Dedifferentiated amniotic fluid mesenchymal stem cell (primary cell): ENCODE results near the gene SALL4.
"Not testable (repeated sequence)": the region's sequence is repeated elsewhere in the genome, so short reads cannot be mapped to it uniquely, and the experiment has no call there.

Experiments used
- DNase-seq: peaks from one replicate; pipeline ENCODE4 v3.0.0-alpha.2; 2016; ENCODE audit errors: extremely low spot score

SALL4 gene

DNA sequence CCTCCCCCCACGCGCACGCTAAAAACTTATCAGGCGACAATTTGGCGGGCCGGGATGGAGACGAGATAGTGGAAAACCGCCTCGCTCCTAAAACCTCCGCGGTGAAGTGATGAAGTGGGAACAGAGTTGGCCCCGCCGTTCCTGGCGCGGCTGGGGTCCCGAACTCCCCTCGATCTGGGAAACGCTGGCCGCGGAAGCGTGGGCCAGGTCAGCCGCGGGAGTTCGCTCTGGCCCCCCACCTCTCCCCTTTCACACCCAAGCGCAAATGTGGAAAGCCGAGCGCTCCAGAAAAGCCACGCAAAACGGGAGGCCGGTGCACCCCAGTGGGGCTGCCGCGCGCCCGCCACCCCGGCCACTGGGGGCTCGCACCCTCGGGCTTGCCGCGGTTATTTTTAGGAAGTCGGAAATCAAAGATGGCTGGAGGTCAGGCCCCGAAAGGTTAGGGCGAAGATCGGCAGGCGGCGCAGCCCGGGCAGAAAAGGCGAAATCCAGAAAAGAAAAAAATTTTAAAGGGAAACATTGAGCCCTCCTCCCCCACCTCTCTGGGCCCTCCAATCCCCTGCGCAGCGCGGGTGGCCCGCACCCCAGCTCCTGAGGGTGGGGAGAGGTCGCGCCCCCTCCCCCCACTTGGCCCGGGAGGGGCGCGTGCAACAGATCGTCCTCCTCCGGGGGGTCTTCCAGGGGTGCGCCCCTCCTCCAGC, 1.0 kb downstream of the SALL4 start:
- no peak for DNase-seq

- DNase-seq = no peak
Observed at GRCh38 chr20:51800872-51801121, 1.5 kb downstream of the SALL4 start.

DNA sequence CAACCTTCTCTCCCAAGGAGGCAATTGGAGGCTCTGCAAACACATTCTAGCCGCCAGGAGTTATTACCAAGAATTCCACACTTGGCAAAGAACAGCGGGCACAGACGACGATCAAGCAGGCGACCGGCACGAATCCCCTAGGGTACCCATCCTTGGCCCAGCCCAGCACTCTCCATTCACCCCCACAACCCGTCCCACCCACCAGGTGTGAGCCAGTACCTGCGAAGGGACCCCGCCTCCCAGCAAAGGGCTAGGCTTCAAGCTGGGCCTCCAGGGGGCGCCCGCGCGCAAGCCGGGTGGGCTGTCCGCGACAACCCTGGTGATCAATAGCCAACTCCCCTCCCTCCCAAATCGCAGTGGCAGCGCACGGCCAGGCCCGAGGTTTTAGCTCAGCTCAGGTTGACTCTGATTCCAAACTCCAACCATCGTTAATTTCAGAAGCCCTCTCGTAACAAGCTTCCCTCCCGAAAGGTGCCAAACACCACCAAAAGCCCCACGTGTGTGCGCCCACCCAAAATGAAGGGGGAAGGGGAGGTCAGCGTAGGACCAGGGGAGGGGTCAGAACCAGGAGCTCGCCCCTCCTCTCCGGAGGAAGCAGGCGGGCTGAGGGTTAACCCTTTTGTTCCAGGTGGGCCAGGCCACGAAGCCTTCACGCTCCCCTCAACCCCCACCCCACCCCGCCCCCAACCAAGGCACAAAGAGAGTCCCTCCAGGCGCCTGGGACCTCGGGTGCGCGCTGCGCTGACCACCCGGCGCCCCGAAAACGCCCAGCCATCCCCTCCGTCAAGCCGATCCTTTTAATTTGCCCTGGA, 2.1 kb downstream of the SALL4 start:
- no peak for DNase-seq

- no peak for DNase-seq
Observed at GRCh38 chr20:51799401-51799860, 2.9 kb downstream of the SALL4 start.

DNA sequence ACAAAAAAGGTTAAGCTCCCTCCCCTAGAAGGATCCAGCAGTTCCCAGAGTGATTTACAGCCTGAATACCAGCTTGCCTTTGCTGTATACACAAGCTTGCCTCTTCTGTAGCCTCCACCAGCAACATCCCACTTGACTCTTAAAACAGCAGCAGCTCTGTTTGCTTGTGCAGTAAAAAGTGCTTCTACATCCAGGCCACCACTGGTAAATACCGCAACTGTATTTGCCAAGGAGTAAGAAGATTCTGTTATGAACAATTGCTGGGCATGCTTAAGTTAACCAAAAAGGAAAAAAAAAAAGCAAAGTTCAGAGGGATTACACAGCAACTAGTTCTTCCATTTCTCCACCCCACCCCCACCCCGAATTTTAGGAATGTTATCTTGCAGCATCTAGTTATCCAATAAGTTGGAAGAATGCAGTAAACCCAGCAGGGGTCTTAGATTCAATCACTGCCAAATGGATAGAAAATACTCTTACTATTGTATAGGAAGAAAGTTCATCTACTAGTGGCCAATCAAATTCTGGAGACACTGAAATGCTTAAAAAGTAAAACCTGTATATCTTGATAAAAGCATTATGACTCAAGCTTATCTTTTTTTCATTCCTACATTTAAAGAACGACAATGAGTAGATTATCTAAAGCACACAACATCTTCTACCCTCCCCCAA, 4.8 kb downstream of the SALL4 start:
- DNase-seq = no peak

GRCh38 chr20:51796340-51796739, 6.0 kb downstream of the SALL4 start:
- DNase-seq = no peak

GRCh38 chr20:51792960-51793359, 9.4 kb downstream of the SALL4 start:
- DNase-seq = no peak

DNA sequence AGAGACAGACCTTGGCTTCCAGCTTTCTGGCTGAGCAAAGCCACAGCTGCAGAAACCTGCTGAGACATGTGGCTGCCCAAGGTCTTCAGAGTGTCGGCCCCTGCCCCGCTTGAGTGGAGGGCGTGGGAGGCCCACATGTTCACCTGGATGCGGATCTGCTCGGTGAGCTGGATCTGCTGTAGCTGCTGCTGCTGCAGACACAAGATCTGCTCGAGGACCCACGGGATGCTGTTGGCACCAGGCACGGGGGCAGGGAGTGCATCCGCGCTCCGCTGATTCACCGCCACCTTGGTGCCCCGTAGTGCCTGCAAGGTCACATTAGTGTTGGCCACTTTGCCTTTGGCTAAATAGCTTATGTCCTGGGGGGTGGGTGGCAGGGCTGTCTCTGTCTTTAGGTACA, 10.7 kb downstream of the SALL4 start:
- DNase-seq = no peak

DNA sequence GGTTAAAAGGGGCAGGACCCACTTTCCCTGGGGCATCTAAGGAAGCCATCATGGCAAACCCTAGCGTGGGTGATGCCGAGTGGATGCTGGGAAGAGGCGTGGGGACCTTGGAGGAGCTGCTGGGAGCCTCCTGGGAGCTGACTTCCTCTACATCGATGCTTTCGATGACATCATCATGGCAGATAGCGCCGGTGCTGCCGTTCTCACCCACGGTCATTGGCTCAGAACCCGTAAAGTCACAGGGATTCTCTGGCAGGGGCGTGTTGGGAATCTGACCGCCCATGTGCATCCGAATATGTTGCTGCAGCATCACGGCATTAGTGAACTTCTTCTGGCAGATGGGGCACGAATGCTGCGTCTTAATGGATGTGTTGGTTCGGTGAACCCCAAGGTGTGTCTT, 12.1 kb downstream of the SALL4 start:
- DNase-seq = no peak

GRCh38 chr20:51789434-51789833, 12.9 kb downstream of the SALL4 start:
- no peak for DNase-seq

DNA sequence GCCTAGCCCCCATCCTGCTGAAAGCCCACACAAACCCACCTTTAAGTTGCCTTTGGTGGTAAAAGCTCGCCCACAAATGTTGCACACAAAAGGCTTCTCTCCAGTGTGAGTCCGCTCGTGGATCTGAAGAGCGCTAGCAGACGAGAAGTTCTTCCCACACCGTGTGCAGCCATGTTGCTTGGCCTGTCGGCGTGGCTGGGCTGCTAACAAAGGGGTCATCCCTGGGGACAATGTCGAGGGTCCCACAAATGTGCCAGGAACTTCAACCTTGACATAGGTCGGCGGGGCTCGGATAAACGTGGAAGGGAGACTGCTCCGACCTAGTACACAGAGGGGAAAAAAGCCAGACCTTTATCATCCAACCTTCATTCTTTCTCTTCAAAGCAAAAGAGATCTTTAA, 13.5 kb downstream of the SALL4 start:
- no peak for DNase-seq

DNA sequence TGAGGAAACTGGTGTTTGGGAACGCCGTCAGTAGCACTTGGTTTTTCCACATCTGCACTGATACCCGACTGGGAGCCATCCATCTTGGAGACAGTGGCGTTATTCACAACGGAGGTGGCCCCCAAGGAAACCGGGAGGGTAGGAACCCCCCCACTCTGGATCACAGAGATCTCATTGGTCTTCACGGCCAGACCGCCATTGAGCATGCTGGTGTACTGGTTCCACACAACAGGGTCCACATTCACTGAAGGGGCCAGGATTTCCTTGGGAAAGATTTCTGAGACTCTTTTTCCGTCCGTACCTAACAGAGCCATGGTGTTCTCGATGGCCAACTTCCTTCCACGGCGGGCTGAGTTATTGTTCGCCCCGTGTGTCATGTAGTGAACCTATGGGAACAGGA, 18.0 kb downstream of the SALL4 start:
- DNase-seq = no peak

- DNase-seq = not testable (repeated sequence)
Observed at GRCh38 chr20:51778229-51778759, 24.0 kb downstream of the SALL4 start.

DNA sequence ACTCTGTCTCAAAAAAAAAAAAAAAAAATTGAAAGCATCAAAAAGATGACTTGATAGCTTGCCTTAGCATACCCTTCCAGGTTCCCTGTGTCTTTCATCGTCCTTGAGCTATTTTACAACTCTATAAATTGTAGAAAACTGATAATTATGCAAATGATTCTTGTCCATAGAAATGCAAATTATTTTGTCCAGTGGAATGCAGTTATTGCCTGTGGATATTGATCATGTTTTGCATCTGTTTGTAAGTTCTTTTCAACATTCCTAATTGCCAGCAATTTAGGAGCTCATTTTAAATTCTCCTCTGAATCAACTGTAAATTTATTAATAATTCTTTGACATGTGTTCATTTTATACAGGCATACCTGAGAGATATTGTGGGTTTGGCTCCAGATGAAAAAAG, 27.1 kb downstream of the SALL4 start:
- DNase-seq = no peak

DNA sequence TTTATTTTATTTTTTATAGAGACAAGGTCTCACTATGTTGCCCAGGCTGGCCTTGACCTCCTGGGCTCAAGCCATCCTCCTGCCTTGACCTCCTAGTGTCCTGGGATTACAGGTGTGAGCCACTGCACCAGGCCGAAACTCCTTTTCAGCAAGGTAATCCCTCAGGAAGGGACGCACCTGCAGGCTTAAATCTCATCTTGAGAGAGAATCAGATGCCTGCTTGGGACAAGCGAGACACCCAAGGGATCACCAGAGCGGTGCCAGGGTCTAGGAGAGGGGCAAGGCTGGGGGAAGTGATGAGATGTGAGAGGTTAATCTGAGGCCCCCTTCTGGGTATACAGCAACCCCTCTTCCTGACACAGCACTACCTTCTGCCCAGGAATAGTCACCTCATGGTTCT, 30.1 kb downstream of the SALL4 start:
- DNase-seq = no peak

DNA sequence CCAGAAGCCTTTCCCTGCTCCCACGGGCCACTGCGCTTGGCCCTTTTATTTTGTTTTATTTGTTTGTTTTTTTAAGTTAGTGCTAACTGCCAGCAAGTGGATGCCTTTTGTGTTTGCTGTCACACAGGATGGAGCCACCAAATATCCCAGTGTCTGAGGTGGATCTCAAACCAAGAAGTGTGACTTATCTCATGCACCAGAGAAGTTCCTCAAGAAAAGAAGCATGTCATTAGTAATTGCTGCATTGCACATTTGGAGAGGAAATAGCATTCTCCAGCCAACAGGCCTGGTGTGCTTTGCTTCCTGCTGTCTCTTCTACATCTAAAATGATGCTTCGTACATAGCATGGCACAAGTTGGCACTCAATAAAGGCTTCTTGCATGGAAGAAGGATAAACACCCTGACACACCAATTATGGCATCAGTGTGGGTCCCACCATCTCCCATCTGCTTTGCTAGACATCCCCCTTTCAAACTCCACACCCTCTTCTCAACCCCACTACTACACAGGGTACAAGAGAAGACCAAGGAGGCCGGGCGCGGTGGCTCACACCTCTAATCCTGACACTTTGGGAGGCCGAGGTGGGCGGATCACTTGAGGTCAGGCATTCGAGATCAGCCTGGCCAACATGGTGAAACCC, 32.2 kb downstream of the SALL4 start:
- no peak for DNase-seq

DNA sequence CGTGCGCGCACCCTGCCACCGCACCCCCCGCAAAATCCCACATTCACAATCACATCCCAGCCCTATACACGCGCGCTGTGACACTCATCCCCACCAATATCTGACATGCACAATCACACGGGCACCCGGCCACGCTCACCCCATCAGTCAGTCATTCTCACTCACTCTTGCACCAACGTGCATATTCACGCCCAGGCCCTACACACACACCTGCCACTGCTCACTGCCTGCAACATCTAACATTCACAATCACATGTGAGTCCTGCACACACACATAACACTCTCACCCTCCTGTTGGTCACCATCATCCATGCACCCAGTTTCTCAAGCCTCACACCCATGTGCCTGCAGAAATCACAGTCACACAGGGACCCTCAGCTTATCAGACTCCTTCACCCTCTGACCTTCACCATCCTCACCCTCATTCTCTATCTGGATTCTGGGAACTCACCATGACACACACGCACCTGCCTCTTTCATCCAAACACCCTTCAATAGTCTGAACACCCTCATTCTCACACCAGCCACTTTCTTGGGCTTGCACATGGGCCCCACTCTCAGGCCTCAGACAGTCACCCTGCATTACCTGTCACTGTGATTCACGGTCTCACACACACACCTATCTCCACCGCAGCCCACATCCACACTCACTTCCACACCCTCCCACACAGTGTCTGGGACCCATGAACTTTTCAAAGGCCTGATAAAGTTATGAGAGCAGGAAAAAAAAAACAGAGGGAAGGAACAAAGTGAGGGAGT, 33.4 kb downstream of the SALL4 start:
- no peak for DNase-seq

- no peak for DNase-seq
Observed at GRCh38 chr20:51767867-51768758, 34.2 kb downstream of the SALL4 start, which contains the start of gene ATP9A. TSS of gene ATP9A (minus strand) at chr20:51768390. CDS start at chr20:51768369, 21 bp downstream.

- no peak for DNase-seq
Observed at GRCh38 chr20:51766994-51767866, 35.1 kb downstream of the SALL4 start.
